GM20000 (cell line): ENCODE data around the gene GNAQ.

Experiments
- DNase-seq: peaks from one replicate; pipeline ENCODE4 v3.0.0; 2012; ENCODE audit warnings: low spot score
- TF ChIP-seq, protein P1 (sequence below): IDR thresholded peaks from 2 replicates; pipeline ENCODE4 v1.5.1; 2012; ENCODE audit warnings: mild to moderate bottlenecking, control low read depth; ENCODE audit errors: extremely low read depth, missing control alignments

Gene GNAQ

DNA sequence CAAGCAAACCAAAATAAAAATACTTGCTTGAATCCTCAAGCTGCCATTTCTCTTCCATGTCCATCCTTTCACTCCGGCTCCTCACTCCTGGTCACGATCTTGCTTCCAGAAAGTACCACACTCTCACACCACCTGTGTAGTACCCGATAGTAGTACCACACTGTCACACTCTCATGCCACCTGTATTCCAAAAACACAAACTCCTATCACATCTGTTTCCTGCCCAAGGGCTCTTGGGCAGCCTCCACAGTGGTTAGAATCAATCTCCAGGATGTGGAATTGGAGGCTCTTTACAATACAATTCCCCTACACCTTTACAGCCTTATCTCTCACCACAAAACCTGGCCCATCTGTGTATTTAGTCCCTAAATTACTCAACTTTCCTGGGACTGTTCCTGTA lies 130.6 kb downstream of the GNAQ start:
- no peak for DNase-seq
- TF ChIP-seq, protein P1, sequence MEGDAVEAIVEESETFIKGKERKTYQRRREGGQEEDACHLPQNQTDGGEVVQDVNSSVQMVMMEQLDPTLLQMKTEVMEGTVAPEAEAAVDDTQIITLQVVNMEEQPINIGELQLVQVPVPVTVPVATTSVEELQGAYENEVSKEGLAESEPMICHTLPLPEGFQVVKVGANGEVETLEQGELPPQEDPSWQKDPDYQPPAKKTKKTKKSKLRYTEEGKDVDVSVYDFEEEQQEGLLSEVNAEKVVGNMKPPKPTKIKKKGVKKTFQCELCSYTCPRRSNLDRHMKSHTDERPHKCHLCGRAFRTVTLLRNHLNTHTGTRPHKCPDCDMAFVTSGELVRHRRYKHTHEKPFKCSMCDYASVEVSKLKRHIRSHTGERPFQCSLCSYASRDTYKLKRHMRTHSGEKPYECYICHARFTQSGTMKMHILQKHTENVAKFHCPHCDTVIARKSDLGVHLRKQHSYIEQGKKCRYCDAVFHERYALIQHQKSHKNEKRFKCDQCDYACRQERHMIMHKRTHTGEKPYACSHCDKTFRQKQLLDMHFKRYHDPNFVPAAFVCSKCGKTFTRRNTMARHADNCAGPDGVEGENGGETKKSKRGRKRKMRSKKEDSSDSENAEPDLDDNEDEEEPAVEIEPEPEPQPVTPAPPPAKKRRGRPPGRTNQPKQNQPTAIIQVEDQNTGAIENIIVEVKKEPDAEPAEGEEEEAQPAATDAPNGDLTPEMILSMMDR: no peak

DNA sequence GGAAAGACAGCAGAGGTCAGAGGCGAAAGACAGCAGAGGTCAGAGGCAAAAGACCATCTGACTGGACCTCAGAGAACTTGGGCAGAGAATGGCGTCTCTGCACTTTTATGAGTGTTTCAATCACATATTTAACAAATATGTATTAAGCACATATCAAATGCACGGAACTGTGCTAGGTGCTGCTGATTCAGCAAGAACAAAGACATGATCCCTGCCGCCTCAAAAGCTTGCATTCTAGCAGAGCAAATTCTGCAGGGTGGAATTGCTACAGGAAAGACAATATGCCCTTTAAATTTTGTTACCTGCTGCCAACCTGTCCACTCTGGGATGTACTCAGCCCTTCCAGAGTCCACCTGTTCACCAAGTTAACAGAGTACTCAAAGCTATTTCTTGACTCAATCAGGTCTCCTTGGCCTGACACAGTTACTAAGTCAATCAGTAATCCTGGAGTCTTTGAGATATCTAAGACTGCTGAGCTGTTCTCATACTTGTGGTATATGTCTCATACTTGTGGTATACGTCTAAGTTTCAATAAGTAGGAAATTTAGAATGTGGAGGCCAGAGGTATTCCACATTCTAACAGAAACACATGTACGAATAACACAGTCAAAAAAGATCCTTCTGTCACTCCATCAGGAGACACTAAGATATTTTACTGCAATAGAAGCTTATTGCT lies 131.8 kb downstream of the GNAQ start:
- TF ChIP-seq, protein P1: no peak
- DNase-seq: no peak

DNA sequence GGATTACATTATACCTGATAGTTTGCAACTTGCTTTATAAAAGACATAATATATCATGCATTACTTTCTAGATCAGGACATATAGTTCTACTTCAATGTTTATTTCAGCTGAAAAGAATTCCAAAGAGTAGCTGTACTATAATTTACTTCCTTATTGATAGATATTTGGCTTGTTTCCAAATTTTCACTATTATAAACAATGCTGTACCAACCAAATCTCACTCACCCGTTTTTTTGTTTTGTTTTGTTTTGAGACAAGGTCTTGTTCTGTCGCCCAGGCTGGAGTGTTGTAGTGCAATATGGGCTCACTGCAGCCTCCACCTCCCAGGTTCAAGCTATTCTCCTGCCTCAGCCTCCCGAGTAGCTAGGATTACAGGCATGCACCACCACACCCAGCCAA lies 132.7 kb downstream of the GNAQ start:
- TF ChIP-seq, protein P1: no peak
- no peak for DNase-seq

DNA sequence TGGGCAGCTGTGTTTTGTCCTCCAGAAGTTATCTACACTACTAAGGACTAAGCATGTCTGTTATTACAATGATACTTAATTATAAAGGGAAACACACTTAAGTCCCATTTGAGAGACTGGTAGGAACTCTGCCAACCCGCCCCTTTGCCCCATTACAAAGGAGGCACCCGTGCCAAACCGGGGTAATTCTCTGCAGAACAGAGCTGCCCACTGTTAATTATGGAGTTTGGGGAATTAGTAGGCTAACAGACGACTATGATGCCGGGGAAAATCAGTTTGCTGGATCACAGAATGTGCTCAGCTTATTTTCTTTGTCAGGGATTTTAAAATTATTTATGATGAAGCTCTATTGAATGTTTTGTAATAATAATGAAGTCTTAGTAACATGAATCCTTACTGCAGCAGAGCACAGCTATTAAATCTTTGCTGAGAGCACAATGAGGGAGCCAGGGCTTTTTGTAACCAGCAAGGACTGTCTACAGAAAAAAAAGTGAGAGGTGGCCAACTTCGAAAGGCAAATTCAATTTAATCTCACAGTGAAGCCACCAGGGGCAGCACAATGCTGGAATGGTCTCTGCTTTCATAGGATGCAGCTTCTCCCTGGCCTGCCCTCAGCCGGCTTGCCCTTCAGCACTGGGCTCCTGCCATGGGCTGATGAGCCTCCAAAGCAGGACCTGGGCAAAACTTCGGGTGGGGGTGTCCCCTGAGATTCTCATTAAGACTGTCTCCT lies 134.5 kb downstream of the GNAQ start:
- DNase-seq: no peak
- TF ChIP-seq, protein P1: no peak

DNA sequence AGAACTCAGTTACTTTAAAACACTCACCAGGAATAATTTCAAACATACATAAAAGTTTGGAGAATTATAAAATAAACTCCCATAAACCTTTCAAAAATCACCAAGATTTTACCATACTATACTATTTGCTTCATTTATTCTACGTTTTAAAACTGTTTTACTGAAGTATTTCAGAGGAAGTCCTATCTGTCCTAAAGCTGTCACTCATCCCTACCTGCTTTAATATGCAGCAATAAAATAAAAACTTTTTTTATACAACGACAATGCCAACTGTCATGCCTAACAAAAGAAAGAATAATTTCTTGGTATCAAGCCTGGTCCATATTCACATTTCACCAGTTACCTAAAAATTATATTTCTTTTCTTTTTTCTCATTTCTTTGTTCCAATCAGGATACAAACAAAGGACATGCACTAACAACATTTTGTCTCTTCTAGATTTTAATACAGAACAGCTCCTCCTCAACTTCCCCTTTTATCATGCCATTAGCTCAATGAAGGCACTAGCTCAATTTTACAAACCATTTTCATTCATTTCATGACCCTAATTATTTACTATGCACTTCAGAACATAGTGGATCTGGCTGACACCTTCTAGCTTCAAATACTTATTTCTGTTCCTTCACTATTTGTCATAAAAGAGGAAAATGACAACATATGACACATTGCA lies 135.2 kb downstream of the GNAQ start:
- DNase-seq: no peak
- TF ChIP-seq, protein P1: no peak

DNA sequence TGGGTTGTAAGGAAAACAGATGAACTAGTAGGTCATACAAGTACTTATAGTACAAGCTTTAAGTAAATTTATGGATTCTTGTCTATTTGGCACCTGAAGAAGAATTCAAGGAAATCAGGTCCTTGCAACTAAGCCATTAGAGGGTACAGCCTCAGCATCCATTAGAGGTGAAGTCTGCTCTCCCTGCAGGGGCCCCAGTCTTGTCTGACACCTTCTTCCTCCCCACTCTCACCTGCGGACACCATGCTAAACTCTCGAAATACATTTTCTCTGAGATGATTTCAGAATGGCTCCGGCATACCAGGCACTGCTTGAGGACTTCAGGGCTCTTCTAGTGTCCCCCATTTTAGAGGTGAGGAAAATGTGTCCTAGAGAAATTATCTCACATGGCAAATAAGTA lies 137.9 kb downstream of the GNAQ start:
- TF ChIP-seq, protein P1: no peak
- DNase-seq: no peak

DNA sequence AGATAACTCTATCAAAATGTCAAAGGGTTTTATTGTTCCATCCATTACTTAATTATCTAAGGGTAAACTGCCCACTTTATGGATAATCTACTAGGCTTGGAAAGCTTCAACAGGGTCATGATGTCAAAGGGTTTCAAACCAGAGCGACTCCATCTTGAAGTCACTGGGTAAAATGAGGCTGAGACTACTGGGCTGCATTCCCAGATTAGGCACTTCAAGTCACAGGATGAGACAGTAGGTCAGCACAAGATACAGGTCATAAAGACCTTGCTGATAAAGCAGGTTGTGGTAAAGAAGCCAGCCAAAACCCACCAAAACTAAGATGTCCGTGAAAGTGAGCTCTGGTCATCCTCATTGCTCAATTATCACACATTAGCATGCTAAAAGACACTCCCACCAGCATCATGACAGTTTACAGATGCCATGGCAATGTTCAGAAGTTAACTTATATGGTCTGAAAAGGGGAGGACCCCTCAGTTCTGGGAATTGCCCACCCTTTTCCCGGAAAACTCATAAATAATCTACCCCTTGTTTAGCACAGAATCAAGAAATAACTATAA lies 138.6 kb downstream of the GNAQ start:
- TF ChIP-seq, protein P1: no peak
- DNase-seq: no peak
